ENCODE results near the gene CDT1. TPM values are rescaled to one million over a fixed set of nuclear protein-coding genes. Genes with fewer than 3 reads are reported as not detected.

Gene CDT1
- total and polyA plus RNA-seq, 5 experiments from 2014 or later, result 0.13 to 0.74 (median 0.36) TPM; not detected in 1

DNA sequence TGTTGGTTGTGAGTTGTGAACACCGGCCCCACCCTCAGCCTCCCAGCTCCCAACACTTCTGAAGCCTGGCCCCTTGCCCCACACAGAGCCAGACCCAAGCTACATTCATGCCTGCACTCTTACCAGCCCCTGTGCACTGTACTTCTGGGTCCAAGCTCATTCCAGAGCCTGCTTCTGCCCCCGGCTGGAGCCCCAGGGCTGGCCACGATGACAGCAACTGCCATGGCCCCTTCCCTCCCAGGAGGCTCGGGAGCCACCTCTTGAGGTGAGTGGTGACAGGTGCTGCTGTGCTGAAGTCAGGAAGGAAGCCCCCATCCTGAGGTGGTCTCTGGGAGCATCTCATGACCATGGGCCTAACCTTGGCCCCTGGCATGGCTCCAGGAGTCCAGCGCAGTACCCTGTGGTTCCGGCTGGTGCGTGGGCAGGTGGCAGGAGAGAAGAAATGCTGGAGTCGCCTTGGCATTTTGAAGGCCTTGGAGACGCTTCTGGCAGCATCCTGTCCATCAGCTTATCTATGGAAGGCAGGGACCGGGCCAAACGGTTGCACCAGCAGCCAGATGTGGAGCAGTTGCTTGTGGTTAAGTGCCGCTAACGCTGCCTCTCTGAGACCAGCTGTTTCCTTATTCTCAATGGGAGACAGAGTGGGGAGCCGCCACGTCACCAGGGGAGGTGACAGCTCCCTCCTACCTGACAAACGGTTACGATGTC lies 3.9 kb upstream of the CDT1 start:
- H3K36me3 Mint-ChIP-seq, result no peaks in the 10 kb centered on the region
- peak; percentile 23 to 29 for ATAC-seq

DNA sequence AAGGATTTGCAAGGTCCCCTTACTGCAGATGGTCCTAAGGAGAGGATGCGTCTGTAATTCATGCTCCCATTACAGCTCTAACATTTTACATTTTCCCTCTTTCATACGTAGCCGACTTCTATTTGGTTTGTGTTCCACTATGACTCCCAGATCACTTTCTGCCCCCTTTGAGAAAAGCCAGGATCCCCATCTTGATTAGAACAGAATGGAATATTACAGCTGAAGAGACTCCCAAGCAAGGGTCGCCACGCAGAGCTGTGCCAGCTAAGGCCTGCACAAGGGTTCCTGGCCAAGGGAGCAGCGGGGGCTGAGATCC lies 3.4 kb upstream of the CDT1 start:
- DNase-seq (no peak), ATAC-seq (no peak)
- peak overlapping the region in 9 of 10 donors; percentile 1 to 78 (median 18) for H3K4me3 Mint-ChIP-seq
- H3K9me3 Mint-ChIP-seq, result no peaks in the 10 kb centered on the region
- no peaks in the 10 kb centered on the region for H3K27me3 Mint-ChIP-seq
- no peaks in the 10 kb centered on the region for H3K36me3 Mint-ChIP-seq
- peak overlapping the region in 6 of 10 donors; percentile 33 to 75 (median 53) for H3K27ac Mint-ChIP-seq
- POLR2A ChIA-PET, result interaction anchor here (1.2 to 4.3 kb wide), 7 partner anchors 11 to 371 kb away, joined by 3 to 26 read pairs (median 4); partner anchors contain the start of gene APRT
- peaks cover 5 to 41% (median 21%) of the 10 kb centered on the region in 4 donors for H3K4me1 Mint-ChIP-seq

More for the DNA sequence above, 3.9 kb upstream of the CDT1 start:
- peak overlapping the region in 7 of 10 donors; percentile 1 to 52 (median 11) for H3K4me3 Mint-ChIP-seq
- peaks cover 5 to 46% (median 26%) of the 10 kb centered on the region in 4 donors for H3K4me1 Mint-ChIP-seq
- DNase-seq, result peak in 1 of 10 donors; percentile 72
- H3K9me3 Mint-ChIP-seq, result no peaks in the 10 kb centered on the region
- POLR2A ChIA-PET, result interaction anchor here (1.2 to 4.3 kb wide), 6 partner anchors 8 to 54 kb away, joined by 3 to 26 read pairs (median 4); partner anchors contain the start of gene APRT
- H3K27ac Mint-ChIP-seq, result peak overlapping the region in 5 of 10 donors; percentile 33 to 75 (median 63)
- H3K27me3 Mint-ChIP-seq, result no peaks in the 10 kb centered on the region

DNA sequence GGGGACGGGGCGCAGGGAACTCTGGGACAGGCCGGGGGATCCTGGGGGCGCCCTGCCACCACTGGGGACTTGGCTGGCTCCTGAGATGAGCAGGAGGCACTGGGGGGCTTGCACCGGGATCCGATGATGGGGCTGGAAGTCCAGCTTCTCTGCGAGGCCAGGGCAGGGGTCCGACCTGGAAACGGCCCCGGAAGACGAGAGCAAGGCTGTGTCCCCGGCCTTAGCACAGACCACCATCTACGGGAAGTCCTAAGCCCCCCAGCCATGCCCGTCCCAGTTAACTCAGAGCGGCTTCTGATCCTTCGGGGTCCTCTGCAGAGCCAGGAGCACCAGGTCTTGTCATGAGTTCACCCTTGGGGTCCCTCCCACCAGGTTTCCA lies 573 bp downstream of the CDT1 start:
- DNase-seq, result no peak
- POLR2A ChIA-PET, result interaction anchor here (1.0 to 2.5 kb wide), 6 partner anchors 8 to 101 kb away, joined by 3 to 25 read pairs (median 10); partner anchors contain the start of genes APRT, GALNS, PIEZO1 and TRAPPC2L
- H3K9me3 Mint-ChIP-seq, result no peaks in the 10 kb centered on the region
- H3K4me3 Mint-ChIP-seq, result peak overlapping the region in 7 of 10 donors; percentile 48 to 78 (median 59)
- no peaks in the 10 kb centered on the region for H3K27me3 Mint-ChIP-seq
- no peak for ATAC-seq
- H3K27ac Mint-ChIP-seq, result peak overlapping the region in 1 of 10 donors; percentile 61
- peaks cover 6 to 31% (median 18%) of the 10 kb centered on the region in 4 donors for H3K4me1 Mint-ChIP-seq
- H3K36me3 Mint-ChIP-seq, result peaks cover 0 to 7% (median 0%) of the 10 kb centered on the region in 3 donors

DNA sequence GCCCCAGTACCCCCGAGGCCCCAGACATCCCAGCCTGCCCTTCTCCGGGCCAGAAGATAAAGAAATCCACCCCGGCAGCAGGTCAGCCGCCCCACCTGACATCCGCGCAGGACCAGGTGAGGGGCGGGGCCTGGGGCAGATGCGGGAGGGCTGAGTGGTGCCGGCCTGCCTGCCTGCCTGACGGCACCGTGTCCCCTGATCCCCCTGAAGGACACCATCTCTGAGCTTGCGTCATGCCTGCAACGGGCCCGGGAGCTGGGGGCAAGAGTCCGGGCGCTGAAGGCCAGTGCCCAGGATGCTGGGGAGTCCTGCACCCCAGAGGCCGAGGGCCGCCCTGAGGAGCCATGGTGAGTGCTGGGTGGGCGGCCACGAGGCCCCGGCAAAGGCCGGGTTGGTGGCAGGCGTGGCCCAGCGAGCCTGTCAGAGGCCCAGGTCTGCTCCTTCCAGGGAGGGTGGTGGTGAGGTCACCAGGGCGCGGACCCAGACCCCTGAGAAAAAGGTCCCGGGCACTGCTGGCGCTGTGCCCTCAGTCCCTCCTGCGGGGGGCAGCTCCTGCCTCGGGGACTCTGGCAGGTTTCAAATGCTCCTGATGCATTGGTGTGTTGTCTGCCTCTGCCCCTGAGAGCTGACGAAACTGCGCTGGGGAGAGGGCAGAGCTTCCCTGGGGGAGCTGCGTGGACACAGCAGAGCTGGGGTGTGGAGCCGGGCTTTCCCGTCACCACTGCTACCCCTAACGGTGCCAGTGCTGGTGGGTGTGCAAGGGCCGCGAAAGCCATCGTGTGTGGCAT lies 1.2 kb downstream of the CDT1 start:
- Mint-ChIP-seq H3K4me3 (peak overlapping the region in 6 of 10 donors; percentile 48 to 78 (median 59)), H3K9me3 (no peaks in the 10 kb centered on the region), H3K4me1 (peaks cover 6 to 32% (median 20%) of the 10 kb centered on the region in 4 donors), H3K27me3 (no peaks in the 10 kb centered on the region), H3K36me3 (peaks cover 0 to 9% (median 0%) of the 10 kb centered on the region in 3 donors), H3K27ac (peak overlapping the region in 1 of 10 donors; percentile 61)
- DNase-seq (no peak), ATAC-seq (no peak)
- POLR2A ChIA-PET, result interaction anchor here (1.0 to 2.5 kb wide), 3 partner anchors 19 to 102 kb away, joined by 3 to 12 read pairs (median 4); partner anchors contain the start of gene PIEZO1

DNA sequence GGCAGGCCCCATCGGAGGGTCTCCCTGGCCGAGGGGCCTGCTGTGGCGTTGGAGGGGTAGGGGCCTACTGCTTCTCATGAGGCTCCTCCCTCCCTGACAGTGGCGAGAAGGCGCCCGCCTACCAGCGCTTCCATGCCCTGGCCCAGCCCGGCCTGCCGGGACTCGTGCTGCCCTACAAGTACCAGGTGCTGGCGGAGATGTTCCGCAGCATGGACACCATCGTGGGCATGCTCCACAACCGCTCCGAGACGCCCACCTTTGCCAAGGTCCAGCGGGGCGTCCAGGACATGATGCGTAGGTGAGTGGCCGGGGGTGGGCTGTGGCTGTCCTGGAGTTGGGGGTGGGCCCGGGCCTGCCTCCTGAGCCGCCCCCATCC lies 1.7 kb downstream of the CDT1 start:
- Mint-ChIP-seq H3K4me1 (peaks cover 3 to 32% (median 21%) of the 10 kb centered on the region in 4 donors), H3K36me3 (peaks cover 0 to 12% (median 0%) of the 10 kb centered on the region in 3 donors), H3K27ac (peak overlapping the region in 1 of 10 donors; percentile 24), H3K9me3 (no peaks in the 10 kb centered on the region), H3K4me3 (no peak overlapping the region), H3K27me3 (no peaks in the 10 kb centered on the region)
- POLR2A ChIA-PET, result interaction anchor here (1.0 to 1.4 kb wide), 2 partner anchors 33 to 102 kb away, joined by 3 to 4 read pairs; no protein-coding TSS in a partner anchor
- DNase-seq (no peak), ATAC-seq (no peak)

DNA sequence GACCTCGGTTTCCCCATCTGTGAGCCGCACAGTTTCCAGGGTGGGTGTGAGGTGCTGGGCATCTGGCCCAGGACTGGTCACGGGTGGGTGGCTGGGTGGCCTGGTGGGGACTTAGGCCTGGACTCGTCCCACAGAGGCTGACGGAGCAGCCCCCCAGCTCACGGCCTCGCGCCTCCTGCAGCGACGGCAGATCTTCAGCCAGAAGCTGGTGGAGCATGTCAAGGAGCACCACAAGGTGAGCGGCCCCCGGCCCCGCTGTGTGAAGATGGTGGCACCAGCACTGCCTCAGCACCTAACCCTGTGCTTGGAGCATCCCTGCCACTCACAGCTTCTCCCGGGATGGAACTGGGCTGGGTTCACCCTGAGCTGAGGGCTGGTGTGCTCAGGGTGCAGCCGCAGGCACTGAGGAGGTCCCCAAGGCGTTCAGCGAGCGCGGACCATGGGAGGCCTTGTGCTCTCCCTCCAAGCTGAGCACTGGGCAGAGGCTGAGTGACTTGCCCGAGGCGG lies 2.4 kb downstream of the CDT1 start:
- H3K27ac Mint-ChIP-seq, result peak overlapping the region in 1 of 10 donors; percentile 24
- H3K36me3 Mint-ChIP-seq, result peaks cover 0 to 12% (median 0%) of the 10 kb centered on the region in 3 donors
- H3K9me3 Mint-ChIP-seq, result no peaks in the 10 kb centered on the region
- peaks cover 3 to 30% (median 23%) of the 10 kb centered on the region in 4 donors for H3K4me1 Mint-ChIP-seq
- ATAC-seq, result no peak
- H3K27me3 Mint-ChIP-seq, result no peaks in the 10 kb centered on the region
- DNase-seq, result no peak
- POLR2A ChIA-PET, result interaction anchor here (0.6 to 1.2 kb wide), 3 partner anchors 27 to 114 kb away, joined by 3 read pairs; no protein-coding TSS in a partner anchor
- peak overlapping the region in 1 of 10 donors; percentile 32 for H3K4me3 Mint-ChIP-seq

DNA sequence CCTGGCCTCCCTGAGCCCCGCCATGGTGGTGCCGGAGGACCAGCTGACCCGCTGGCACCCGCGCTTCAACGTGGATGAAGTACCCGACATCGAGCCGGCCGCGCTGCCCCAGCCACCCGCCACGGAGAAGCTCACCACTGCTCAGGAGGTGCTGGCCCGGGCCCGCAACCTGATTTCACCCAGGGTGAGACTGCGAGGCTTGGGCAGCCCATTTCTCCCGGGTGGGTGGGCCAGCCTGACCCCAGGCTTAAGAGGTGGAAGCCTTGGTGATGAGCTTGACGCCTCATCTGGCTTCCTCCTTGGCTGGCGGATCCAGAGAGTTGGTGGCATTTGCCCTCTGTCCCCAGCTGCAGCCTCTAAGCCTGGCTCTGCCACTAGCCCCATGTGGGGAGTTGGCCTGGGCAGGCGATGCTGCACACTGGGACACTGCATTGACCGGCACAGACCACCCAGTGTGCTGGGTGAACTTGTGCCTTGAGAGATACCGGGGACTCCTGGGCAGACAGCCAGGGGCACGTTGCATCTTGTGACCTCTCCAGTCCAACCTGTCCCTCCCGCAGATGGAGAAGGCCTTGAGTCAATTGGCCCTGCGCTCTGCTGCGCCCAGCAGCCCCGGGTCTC lies 3.0 kb downstream of the CDT1 start:
- no peak overlapping the region for H3K27ac Mint-ChIP-seq
- no peaks in the 10 kb centered on the region for H3K9me3 Mint-ChIP-seq
- H3K4me1 Mint-ChIP-seq, result peaks cover 3 to 28% (median 21%) of the 10 kb centered on the region in 4 donors
- POLR2A ChIA-PET, result interaction anchor here (0.6 to 1.2 kb wide), 4 partner anchors 28 to 114 kb away, joined by 3 read pairs; partner anchors contain the start of genes GALNS and TRAPPC2L
- ATAC-seq (no peak), DNase-seq (no peak)
- no peaks in the 10 kb centered on the region for H3K27me3 Mint-ChIP-seq
- H3K36me3 Mint-ChIP-seq, result peaks cover 0 to 12% (median 0%) of the 10 kb centered on the region in 3 donors
- H3K4me3 Mint-ChIP-seq, result peak overlapping the region in 1 of 10 donors; percentile 32

DNA sequence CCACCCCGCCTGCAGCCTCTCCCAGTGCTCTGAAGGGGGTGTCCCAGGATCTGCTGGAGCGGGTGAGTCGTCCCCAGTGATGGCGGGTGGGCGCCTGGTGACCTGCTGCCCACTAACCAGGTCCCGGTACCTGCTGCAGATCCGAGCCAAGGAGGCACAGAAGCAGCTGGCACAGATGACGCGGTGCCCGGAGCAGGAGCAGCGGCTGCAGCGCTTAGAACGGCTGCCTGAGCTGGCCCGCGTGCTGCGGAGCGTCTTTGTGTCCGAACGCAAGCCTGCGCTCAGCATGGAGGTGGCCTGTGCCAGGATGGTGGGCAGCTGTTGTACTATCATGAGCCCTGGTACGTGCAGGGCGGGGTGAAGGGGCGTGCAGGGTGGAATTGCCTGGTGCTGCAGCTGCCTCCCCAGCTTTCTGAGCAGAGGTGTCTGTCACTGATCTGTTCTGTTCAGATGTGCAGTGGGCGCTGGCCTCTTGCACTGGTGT lies 3.6 kb downstream of the CDT1 start:
- H3K4me3 Mint-ChIP-seq, result no peak overlapping the region
- H3K4me1 Mint-ChIP-seq, result peaks cover 4 to 26% (median 22%) of the 10 kb centered on the region in 4 donors
- no peaks in the 10 kb centered on the region for H3K9me3 Mint-ChIP-seq
- peak overlapping the region in 1 of 10 donors; percentile 65 for H3K27ac Mint-ChIP-seq
- H3K27me3 Mint-ChIP-seq, result no peaks in the 10 kb centered on the region
- DNase-seq, result no peak
- no peak for ATAC-seq
- POLR2A ChIA-PET, result interaction anchor here (1.1 to 1.2 kb wide), 3 partner anchors 8 to 105 kb away, joined by 3 to 4 read pairs (median 3); partner anchors contain the start of genes GALNS and TRAPPC2L
- peaks cover 0 to 12% (median 0%) of the 10 kb centered on the region in 3 donors for H3K36me3 Mint-ChIP-seq

DNA sequence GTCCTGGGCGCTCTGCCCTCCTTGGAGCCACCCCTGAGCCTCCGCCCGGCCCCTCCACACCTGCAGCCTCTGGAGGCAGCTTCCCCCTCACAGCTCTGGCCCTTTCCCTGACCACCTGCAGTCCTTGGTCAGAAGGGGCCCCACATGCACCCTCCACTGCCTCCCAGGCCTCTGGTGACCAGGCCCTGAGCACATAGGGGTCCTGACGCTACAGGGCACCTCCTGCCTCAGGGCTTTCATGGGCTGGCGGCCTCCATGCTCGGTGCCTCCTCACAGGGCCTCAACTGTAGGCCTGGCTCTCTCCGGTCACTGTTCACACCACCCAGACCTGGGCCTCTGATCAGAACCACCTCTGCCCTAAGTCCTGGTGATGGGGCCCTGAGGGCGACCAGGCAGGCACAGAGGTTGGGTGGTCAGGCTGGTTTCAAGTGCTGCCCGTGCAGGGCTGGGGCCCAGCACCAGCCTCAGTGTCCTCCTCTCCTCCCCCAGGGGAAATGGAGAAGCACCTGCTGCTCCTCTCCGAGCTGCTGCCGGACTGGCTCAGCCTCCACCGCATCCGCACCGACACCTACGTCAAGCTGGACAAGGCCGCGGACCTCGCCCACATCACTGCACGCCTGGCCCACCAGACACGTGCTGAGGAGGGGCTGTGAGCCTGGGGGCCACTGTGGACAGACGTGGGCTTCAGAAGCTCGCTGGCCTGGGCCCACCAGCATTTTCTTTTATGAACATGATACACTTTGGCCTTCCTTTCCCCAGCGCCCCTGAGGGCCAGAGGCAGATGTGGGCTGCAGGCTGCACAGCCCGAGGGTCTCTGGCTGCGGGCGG lies 4.3 kb downstream of the CDT1 start:
- DNase-seq (no peak), ATAC-seq (no peak)
- Mint-ChIP-seq H3K4me3 (peak overlapping the region in 1 of 10 donors; percentile 8), H3K27me3 (no peaks in the 10 kb centered on the region), H3K36me3 (peaks cover 0 to 12% (median 0%) of the 10 kb centered on the region in 3 donors), H3K27ac (peak overlapping the region in 1 of 10 donors; percentile 40), H3K4me1 (peaks cover 4 to 28% (median 23%) of the 10 kb centered on the region in 4 donors), H3K9me3 (no peaks in the 10 kb centered on the region)
- POLR2A ChIA-PET, result interaction anchor here (0.5 to 1.2 kb wide), 4 partner anchors 9 to 519 kb away, joined by 3 to 4 read pairs (median 3); partner anchors contain the start of genes GALNS and TRAPPC2L

DNA sequence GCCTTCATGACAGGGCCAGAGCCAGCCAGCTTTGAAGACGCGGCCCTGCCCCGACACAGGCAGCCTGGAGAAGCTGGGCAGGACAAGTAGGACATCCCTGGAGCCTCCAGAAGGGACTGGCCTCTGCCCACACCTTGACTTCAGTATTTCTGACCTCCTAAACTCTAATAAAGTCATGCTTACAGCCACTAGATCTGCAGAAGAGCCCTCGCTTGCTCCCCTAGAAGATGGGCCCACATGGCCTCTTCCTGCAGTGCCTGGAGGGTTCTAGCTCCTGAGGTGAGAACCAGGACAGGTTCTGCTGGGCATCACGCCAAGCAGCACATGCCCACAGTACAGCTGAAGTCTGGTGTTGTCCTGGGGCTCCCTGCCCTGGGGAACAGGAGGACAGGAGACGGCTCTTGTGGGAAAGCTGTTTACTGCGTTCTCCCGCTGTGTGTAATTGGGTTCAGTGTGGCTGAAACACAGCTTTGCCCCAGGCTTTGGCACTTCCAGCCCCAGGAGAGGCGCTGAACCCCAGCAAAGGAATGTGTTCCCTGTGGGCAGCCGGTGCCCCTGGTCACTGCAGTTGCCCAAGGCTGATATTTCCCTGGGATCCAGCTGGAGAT lies 5.6 kb downstream of the CDT1 start:
- POLR2A ChIA-PET, result interaction anchor here (1.9 to 5.4 kb wide), 4 partner anchors 9 to 48 kb away, joined by 8 to 59 read pairs (median 27); partner anchors contain the start of genes GALNS and TRAPPC2L
- Mint-ChIP-seq H3K27me3 (no peaks in the 10 kb centered on the region), H3K4me3 (peak overlapping the region in 7 of 10 donors; percentile 7 to 92 (median 28)), H3K9me3 (no peaks in the 10 kb centered on the region), H3K36me3 (peaks cover 0 to 12% (median 0%) of the 10 kb centered on the region in 3 donors), H3K27ac (peak overlapping the region in 2 of 10 donors; percentile 48 to 57), H3K4me1 (peaks cover 3 to 28% (median 24%) of the 10 kb centered on the region in 4 donors)
- ATAC-seq (no peak), DNase-seq (no peak)
